ENCODE measurements around the gene RBM5.

The RBM5 gene

GRCh38 chr3:50124052-50124799 is 35.5 kb downstream of the RBM5 start:
- H3K4me2 ChIP-seq, result no peak overlapping the region
- H3K4me1 ChIP-seq (ENCODE audit: low read depth, poor library complexity, severe bottlenecking), result no peaks in the 10 kb centered on the region
- H3K27ac ChIP-seq, result no peak overlapping the region
- no peaks in the 10 kb centered on the region for H3K79me2 ChIP-seq (ENCODE audit: insufficient read depth, low read depth)
- H4K20me1 ChIP-seq (ENCODE audit: insufficient read depth), result no peaks in the 10 kb centered on the region
- TF ChIP-seq CTCF (conservative IDR thresholded peaks at IDR 0.05; ENCODE audit: low read depth, low read length), result no peak
- H3K9ac ChIP-seq, result no peak overlapping the region
- no peak overlapping the region for H3K4me3 ChIP-seq (IDR thresholded peaks at IDR 0.05; ENCODE audit: insufficient read depth, low read depth, low read length)
- H2AFZ ChIP-seq (ENCODE audit: low read depth), result no peak overlapping the region
- H3K36me3 ChIP-seq (ENCODE audit: insufficient read depth), result no peaks in the 10 kb centered on the region
- H3K27me3 ChIP-seq (ENCODE audit: insufficient read depth, low read depth), result no peaks in the 10 kb centered on the region

- no peaks in the 10 kb centered on the region for H3K79me2 ChIP-seq (ENCODE audit: insufficient read depth, low read depth)
- no peaks in the 10 kb centered on the region for H3K36me3 ChIP-seq (ENCODE audit: insufficient read depth)
- no peak overlapping the region for H3K4me2 ChIP-seq
- no peaks in the 10 kb centered on the region for H3K27me3 ChIP-seq (ENCODE audit: insufficient read depth, low read depth)
- TF ChIP-seq CTCF (conservative IDR thresholded peaks at IDR 0.05; ENCODE audit: low read depth, low read length), result no peak
- H4K20me1 ChIP-seq (ENCODE audit: insufficient read depth), result no peaks in the 10 kb centered on the region
- H3K27ac ChIP-seq, result no peak overlapping the region
- H2AFZ ChIP-seq (ENCODE audit: low read depth), result no peak overlapping the region
- no peak overlapping the region for H3K9ac ChIP-seq
- H3K4me1 ChIP-seq (ENCODE audit: low read depth, poor library complexity, severe bottlenecking), result no peaks in the 10 kb centered on the region
- no peak overlapping the region for H3K4me3 ChIP-seq (IDR thresholded peaks at IDR 0.05; ENCODE audit: insufficient read depth, low read depth, low read length)
These were observed 36.1 kb downstream of the RBM5 start for GRCh38 chr3:50124800-50125178.

GRCh38 chr3:50125541-50126286 is 37.0 kb downstream of the RBM5 start:
- Histone ChIP-seq H2AFZ (ENCODE audit: low read depth) (no peak overlapping the region), H3K4me3 (IDR thresholded peaks at IDR 0.05; ENCODE audit: insufficient read depth, low read depth, low read length) (no peak overlapping the region), H3K4me1 (ENCODE audit: low read depth, poor library complexity, severe bottlenecking) (no peaks in the 10 kb centered on the region), H3K9ac (no peak overlapping the region), H3K27ac (no peak overlapping the region), H4K20me1 (ENCODE audit: insufficient read depth) (no peaks in the 10 kb centered on the region), H3K36me3 (ENCODE audit: insufficient read depth) (no peaks in the 10 kb centered on the region), H3K79me2 (ENCODE audit: insufficient read depth, low read depth) (no peaks in the 10 kb centered on the region), H3K27me3 (ENCODE audit: insufficient read depth, low read depth) (no peaks in the 10 kb centered on the region), H3K4me2 (no peak overlapping the region)
- no peak for TF ChIP-seq CTCF (conservative IDR thresholded peaks at IDR 0.05; ENCODE audit: low read depth, low read length)

GRCh38 chr3:50126287-50127211 is 37.8 kb downstream of the RBM5 start:
- H3K27me3 ChIP-seq (ENCODE audit: insufficient read depth, low read depth), result no peaks in the 10 kb centered on the region; the same call in 1 of the 2 replicates
- H3K79me2 ChIP-seq (ENCODE audit: insufficient read depth, low read depth), result no peaks in the 10 kb centered on the region
- H4K20me1 ChIP-seq (ENCODE audit: insufficient read depth), result no peaks in the 10 kb centered on the region
- no peak overlapping the region for H2AFZ ChIP-seq (ENCODE audit: low read depth)
- no peaks in the 10 kb centered on the region for H3K4me1 ChIP-seq (ENCODE audit: low read depth, poor library complexity, severe bottlenecking)
- H3K4me3 ChIP-seq (IDR thresholded peaks at IDR 0.05; ENCODE audit: insufficient read depth, low read depth, low read length), result no peak overlapping the region
- TF ChIP-seq CTCF (conservative IDR thresholded peaks at IDR 0.05; ENCODE audit: low read depth, low read length), result no peak
- no peaks in the 10 kb centered on the region for H3K36me3 ChIP-seq (ENCODE audit: insufficient read depth)
- no peak overlapping the region for H3K9ac ChIP-seq
- no peak overlapping the region for H3K4me2 ChIP-seq
- H3K27ac ChIP-seq, result no peak overlapping the region

Data from KMS-11 (cell line).